Measurements from ENCODE around the gene SLC26A3.

GRCh38 chr7:107777702-107778101, 25.3 kb downstream of the SLC26A3 start:
- TF ChIP-seq, protein P1, sequence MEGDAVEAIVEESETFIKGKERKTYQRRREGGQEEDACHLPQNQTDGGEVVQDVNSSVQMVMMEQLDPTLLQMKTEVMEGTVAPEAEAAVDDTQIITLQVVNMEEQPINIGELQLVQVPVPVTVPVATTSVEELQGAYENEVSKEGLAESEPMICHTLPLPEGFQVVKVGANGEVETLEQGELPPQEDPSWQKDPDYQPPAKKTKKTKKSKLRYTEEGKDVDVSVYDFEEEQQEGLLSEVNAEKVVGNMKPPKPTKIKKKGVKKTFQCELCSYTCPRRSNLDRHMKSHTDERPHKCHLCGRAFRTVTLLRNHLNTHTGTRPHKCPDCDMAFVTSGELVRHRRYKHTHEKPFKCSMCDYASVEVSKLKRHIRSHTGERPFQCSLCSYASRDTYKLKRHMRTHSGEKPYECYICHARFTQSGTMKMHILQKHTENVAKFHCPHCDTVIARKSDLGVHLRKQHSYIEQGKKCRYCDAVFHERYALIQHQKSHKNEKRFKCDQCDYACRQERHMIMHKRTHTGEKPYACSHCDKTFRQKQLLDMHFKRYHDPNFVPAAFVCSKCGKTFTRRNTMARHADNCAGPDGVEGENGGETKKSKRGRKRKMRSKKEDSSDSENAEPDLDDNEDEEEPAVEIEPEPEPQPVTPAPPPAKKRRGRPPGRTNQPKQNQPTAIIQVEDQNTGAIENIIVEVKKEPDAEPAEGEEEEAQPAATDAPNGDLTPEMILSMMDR (IDR thresholded peaks at IDR 0.05; ENCODE audit: control extremely low read depth in 1 of 3, insufficient read depth in 1 of 3, low read depth in 1 of 3, low read length in 3 of 3): no peak
- no peak for TF ChIP-seq SIN3A (conservative IDR thresholded peaks at IDR 0.05 in 1 of 2, IDR thresholded peaks at IDR 0.05 in 1 of 2; ENCODE audit: low read depth in 1 of 2, low read length in 2 of 2)
- TF ChIP-seq MAX (IDR thresholded peaks at IDR 0.05): no peak
- TF ChIP-seq CHD2 (IDR thresholded peaks at IDR 0.05; ENCODE audit: low read length): no peak
- TF ChIP-seq POLR2AphosphoS5 (IDR thresholded peaks at IDR 0.05; ENCODE audit: low read depth, low read length): no peak
- no peak for TF ChIP-seq NRF1 (IDR thresholded peaks at IDR 0.05; ENCODE audit: low read depth, low read length)
- no peak for TF ChIP-seq SP1 (IDR thresholded peaks at IDR 0.05; ENCODE audit: low read depth, low read length)
- no peak for TF ChIP-seq SIX5 (IDR thresholded peaks at IDR 0.05; ENCODE audit: low read depth, low read length)
- TF ChIP-seq HDAC6 (IDR thresholded peaks at IDR 0.05; ENCODE audit: low read depth, low read length): no peak
- no peak for TF ChIP-seq EP300 (IDR thresholded peaks at IDR 0.05; ENCODE audit: borderline replicate concordance in 1 of 2, low read depth in 2 of 2, low read length in 2 of 2)
- no peak for TF ChIP-seq FOSL1 (IDR thresholded peaks at IDR 0.05; ENCODE audit: insufficient read depth, low read depth, low read length)
